HL-60 (cell line): ENCODE data around the gene OR6B1.

ENCODE experiments used
- DNase-seq, 2 experiments: peaks; one replicate each; pipeline ENCODE4 v3.0.0-alpha.2; 2010 to 2020; ENCODE audit warnings: low read depth in 1 of 2, low spot score in 1 of 2
- H3K27ac ChIP-seq: fragments of 250-450 bp; sonication (Bioruptor Pico); replicated peaks from 2 replicates; pipeline ENCODE4 v1.5.1; 2020; ENCODE audit warnings: mild to moderate bottlenecking, moderate library complexity
- H3K27me3 ChIP-seq: fragments of 250-450 bp; sonication (Bioruptor Pico); 2 replicates; pipeline ENCODE4 v1.5.1; 2021; ENCODE audit warnings: mild to moderate bottlenecking, moderate library complexity; ENCODE audit not compliant: insufficient read depth, poor library complexity, severe bottlenecking
- H3K4me3 ChIP-seq: replicated peaks from 2 replicates; pipeline ENCODE4 v1.5.1; 2011; ENCODE audit warnings: mild to moderate bottlenecking, control low read depth, low read length; ENCODE audit not compliant: insufficient read depth
- CTCF ChIP-seq: IDR thresholded peaks from one replicate; pipeline ENCODE4 v1.5.1; 2011; ENCODE audit warnings: low read length, control low read depth, inconsistent platforms; ENCODE audit not compliant: insufficient read depth
- GABPA ChIP-seq: IDR thresholded peaks from 2 replicates; pipeline ENCODE4 v1.6.1; 2012; ENCODE audit warnings: low read depth
- POLR2AphosphoS5 ChIP-seq: IDR thresholded peaks from 2 replicates; pipeline ENCODE4 v1.6.1; 2012; ENCODE audit warnings: low read depth
- REST ChIP-seq: IDR thresholded peaks from 2 replicates; pipeline ENCODE4 v1.6.1; 2012; ENCODE audit warnings: low read depth; ENCODE audit not compliant: insufficient replicate concordance
- SPI1 ChIP-seq: IDR thresholded peaks from 2 replicates; pipeline ENCODE4 v1.6.1; 2012; ENCODE audit warnings: low read depth, mild to moderate bottlenecking, borderline replicate concordance

Gene OR6B1

GRCh38 chr7:144038887-144039286 is 38.8 kb downstream of the OR6B1 start:
- no peak for DNase-seq
- Histone ChIP-seq H3K27ac (no peak overlapping the region), H3K4me3 (no peak overlapping the region), H3K27me3 (no peaks in the 10 kb centered on the region)
- TF ChIP-seq REST, result no peak
- TF ChIP-seq SPI1, result no peak
- no peak for TF ChIP-seq CTCF

- Histone ChIP-seq H3K27me3 (no peaks in the 10 kb centered on the region), H3K27ac (no peak within 1 kb of the TSS), H3K4me3 (no peak within 1 kb of the TSS)
- no peak for DNase-seq
- TF ChIP-seq SPI1 (no peak), CTCF (no peak), GABPA (no peak), POLR2AphosphoS5 (no peak), REST (no peak)
These were observed 48.5 kb downstream of the OR6B1 start, which contains the start of gene OR2A5 for GRCh38 chr7:144048648-144049047. Gene OR2A5, plus strand, starts transcription at chr7:144048948. Its CDS starts 1,454 bp downstream, at chr7:144050402.

GRCh38 chr7:144049491-144049890 is 49.4 kb downstream of the OR6B1 start:
- Histone ChIP-seq H3K4me3 (no peak overlapping the region), H3K27me3 (no peaks in the 10 kb centered on the region), H3K27ac (no peak overlapping the region)
- no peak for DNase-seq
- TF ChIP-seq CTCF (no peak), SPI1 (no peak), POLR2AphosphoS5 (no peak), REST (no peak), GABPA (no peak)
